Lung microvascular endothelial cell (primary cell): Measurements from ENCODE around the gene CNN2. TPM values are rescaled to one million over a fixed set of nuclear protein-coding genes. Genes with fewer than 3 reads are reported as not detected.
A peak's percentile ranks its signal among the peaks of the same experiment; 100 is the strongest.
"Not testable (repeated sequence)": the region's sequence is repeated elsewhere in the genome, so short reads cannot be mapped to it uniquely, and the experiment has no call there.

Experiments
- DNase-seq, 2 donors: peaks; one replicate each; pipeline versions ENCODE4 v3.0.0 to v3.0.0-alpha.2; 2010; ENCODE audit warnings: low read depth in 2 of 2
- total RNA-seq: library from RNA; depleted of rRNA; stranded (reverse); fragments of >200 nt; gene quantifications from 2 replicates; pipeline ENCODE4 v1.2.1, GENCODE V29; 2014

CNN2 gene
- total RNA-seq, 1 donor from 2014 or later: 59.1 TPM

GRCh38 chr19:1010586-1011510 is 15.6 kb upstream of the CNN2 start:
- DNase-seq: no peak

- DNase-seq: no peak
Observed at GRCh38 chr19:1011831-1012333, 14.5 kb upstream of the CNN2 start.

GRCh38 chr19:1012334-1012733 is 14.1 kb upstream of the CNN2 start:
- no peak for DNase-seq

- DNase-seq: no peak
Observed at GRCh38 chr19:1013218-1013617, 13.2 kb upstream of the CNN2 start.

GRCh38 chr19:1014161-1015060 is 12.0 kb upstream of the CNN2 start:
- no peak for DNase-seq

GRCh38 chr19:1015061-1015781 is 11.2 kb upstream of the CNN2 start:
- DNase-seq: no peak

- DNase-seq: no peak
Observed at GRCh38 chr19:1015782-1016646, 10.4 kb upstream of the CNN2 start.

- peak; percentile 51 to 87 for DNase-seq
Observed at GRCh38 chr19:1016647-1017114, 9.7 kb upstream of the CNN2 start.

- DNase-seq: peak in 1 of 2 donors; percentile 25
Observed at GRCh38 chr19:1017115-1017905, 9.1 kb upstream of the CNN2 start.

GRCh38 chr19:1017906-1018305 is 8.5 kb upstream of the CNN2 start:
- DNase-seq: no peak

- no peak for DNase-seq
Observed at GRCh38 chr19:1018393-1018792, 8.0 kb upstream of the CNN2 start.

GRCh38 chr19:1018932-1019615 is 7.3 kb upstream of the CNN2 start:
- DNase-seq: no peak

- no peak for DNase-seq
Observed at GRCh38 chr19:1019616-1019961, 6.8 kb upstream of the CNN2 start.

GRCh38 chr19:1019980-1020867 is 6.2 kb upstream of the CNN2 start:
- DNase-seq: peak in 1 of 2 donors; percentile 28

- DNase-seq: peak; percentile 97 to 99
Observed at GRCh38 chr19:1020868-1021425, 5.5 kb upstream of the CNN2 start, which contains the start of gene TMEM259. Gene TMEM259, minus strand, starts transcription at chr19:1021123. Its CDS starts 127 bp downstream, at chr19:1020996.

GRCh38 chr19:1023883-1024188 is 2.6 kb upstream of the CNN2 start:
- DNase-seq: not testable (repeated sequence)

- not testable (repeated sequence) for DNase-seq
Observed at GRCh38 chr19:1025080-1025479, 1.3 kb upstream of the CNN2 start.
